Measurements from ENCODE around the gene HCFC1R1.
"Not testable (repeated sequence)": the region's sequence is repeated elsewhere in the genome, so short reads cannot be mapped to it uniquely, and the experiment has no call there.

Gene HCFC1R1, protein sequence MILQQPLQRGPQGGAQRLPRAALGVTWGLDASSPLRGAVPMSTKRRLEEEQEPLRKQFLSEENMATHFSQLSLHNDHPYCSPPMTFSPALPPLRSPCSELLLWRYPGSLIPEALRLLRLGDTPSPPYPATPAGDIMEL

DNA sequence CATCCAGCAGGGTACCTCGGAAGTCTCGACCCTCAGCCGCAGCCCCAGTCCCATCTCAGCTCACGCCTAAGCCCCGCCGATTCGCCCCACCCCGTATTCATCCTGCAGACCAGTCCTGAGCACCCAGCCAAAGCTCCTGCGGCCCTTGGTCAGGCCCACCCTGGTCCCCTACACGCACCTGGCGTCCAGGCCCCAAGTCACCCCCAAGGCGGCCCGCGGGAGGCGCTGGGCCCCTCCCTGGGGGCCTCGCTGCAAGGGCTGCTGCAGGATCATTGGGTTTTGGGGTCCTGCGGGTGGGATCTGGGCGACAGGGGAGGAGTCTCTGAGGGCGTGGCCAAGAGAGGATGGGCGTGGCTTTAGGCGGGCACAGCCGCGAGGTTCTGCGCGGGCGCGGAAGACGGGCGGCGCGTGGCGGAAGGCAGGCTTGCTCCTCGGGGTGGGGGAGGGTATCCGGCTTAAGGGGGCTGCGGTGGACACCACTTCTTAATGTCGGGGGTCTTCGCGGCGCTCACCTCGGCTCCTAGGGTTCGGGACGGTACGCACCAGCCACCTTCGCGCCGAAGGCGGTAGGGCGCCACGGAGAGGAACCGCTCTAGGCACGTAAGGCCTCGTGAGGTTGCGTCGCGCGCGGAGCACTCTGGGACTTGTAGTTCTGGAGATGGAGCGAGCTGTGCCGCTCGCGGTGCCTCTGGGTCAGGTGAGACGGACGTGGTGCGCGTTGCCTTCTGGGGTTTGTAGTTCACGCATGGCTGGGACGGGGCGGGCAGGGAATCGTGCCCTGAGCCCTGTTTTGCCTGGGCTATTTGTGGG, at the start of gene HCFC1R1, which contains the start of gene THOC6:
Gene HCFC1R1, minus strand, starts transcription at position 274 of the 810 bp plus-strand sequence. Its CDS starts 1 bp downstream, at position 273.
Gene THOC6, plus strand, starts transcription at position 367 of the 810 bp plus-strand sequence. Its CDS starts 292 bp downstream, at position 659.
- DNase-seq (ENCODE audit: low read depth in 2 of 2, low spot score in 1 of 2): peak; percentile 89 to 90

DNA sequence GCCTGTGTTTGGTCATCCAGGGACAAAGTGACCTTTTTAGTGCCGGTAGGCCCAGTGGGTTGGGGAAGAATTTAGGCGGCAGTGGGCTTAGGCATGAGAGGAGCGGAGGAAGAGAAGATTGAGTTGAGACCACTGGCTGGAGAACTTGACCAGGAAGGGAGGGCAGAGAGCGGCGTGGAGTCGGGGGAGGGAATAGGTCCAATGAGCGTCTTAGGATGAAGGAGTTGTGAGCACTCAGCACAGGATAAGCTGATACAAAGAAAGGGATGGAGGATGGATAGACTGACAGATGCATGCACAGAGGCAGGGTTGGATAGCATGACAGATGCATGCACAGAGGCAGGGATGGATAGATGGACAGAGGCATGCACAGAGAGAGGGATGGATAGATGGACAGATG, 49.7 kb upstream of the HCFC1R1 start:
- DNase-seq (ENCODE audit: low read depth in 2 of 2, low spot score in 1 of 2): no peak

DNA sequence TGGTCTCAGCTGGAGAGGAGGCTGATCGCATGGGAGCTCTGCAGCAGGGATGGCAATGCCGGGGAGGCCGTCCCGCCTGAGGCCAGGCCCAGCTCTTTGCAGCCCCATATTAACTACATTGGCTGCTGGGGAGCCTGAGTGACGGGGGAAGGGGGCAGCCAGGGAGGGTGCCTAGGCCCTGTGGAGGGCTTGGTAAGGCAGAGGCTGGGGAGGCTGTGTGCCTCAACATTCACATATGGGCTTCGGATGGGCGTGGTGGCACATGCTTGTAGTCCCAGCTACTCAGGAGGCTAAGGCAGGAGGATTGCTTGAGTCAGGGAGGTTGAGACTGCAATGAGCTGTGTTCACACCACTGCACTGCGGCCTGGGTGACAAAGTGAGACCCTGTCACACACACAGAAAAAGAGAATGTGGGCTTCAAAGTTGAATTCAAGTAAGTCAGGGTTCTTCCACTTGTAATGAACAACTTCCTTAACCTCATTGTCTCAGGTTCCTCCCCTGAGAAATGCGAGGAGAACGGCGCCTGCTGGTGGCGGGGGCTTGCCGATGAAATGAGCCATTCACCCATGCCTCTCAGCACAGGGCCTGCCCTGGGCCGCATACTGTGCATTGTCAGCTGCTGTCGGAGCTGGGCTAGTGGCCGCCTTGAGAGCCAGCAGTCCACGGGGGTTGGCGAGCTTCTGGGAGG, 49.0 kb upstream of the HCFC1R1 start:
- not testable (repeated sequence) for DNase-seq (ENCODE audit: low read depth in 2 of 2, low spot score in 1 of 2)

DNA sequence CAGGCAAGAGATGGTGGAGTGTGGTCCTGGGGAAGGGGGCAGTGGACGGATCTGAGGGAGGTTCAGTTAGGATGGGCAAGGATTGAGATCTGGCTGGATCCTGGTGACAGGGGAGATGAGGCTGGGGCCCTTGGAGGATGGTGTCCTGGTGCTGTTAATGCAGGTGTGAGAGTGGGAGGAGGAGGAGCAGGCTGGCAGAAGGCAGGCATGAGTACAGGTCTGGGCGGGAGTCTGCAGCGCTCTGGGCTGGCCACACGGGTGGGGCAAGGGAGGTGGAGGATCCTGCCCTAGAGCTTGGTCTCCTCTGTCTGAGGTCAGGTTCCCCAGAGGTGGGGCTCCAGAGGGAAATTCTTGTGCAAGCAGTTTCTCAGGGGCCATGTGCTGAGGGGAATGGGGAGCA, 48.4 kb upstream of the HCFC1R1 start:
- not testable (repeated sequence) for DNase-seq (ENCODE audit: low read depth in 2 of 2, low spot score in 1 of 2)

DNA sequence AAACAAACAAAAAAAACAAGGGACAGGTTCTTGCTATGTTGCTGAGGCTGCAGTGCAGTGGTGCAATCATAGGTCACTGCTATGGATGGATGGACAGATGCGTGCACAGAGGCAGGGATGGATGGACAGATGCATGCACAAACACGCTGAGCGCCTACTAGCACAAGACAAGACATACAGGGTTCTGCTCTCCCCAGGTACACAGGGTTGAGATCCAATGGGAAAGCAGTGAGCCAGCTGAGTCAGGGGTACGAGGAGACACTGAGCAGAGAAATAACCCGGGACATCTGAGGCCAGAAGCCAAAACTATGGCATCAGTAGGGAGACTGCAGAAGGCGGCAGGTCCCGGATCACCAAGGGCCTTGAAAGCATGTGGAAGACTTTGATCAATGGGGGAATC, 47.9 kb upstream of the HCFC1R1 start:
- no peak for DNase-seq (ENCODE audit: low read depth in 2 of 2, low spot score in 1 of 2)

DNA sequence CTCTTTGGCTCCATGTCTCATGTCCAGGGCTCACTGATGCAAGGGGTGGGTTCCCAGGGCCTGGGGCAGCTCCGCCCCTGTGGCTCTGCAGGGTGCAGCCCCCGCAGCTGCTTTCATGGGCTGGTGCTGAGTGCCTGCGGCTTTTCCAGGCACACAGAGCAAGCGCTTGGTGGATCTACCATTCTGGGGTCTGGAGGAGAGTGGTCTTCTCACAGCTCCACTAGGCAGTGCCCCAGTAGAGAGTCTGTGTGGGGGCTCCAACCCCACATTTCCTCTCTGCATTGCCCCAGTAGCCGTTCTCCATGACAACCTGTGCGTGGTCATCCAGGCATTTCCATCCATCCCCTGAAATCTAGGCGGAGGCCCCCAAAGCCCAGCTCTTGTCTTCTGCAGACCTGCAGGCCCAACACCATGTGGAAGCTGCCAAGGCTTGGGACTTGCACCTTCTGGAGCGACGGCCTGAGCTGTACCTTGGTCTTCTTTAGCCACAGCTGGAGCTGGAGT, 46.9 kb upstream of the HCFC1R1 start:
- no peak for DNase-seq (ENCODE audit: low read depth in 2 of 2, low spot score in 1 of 2)

DNA sequence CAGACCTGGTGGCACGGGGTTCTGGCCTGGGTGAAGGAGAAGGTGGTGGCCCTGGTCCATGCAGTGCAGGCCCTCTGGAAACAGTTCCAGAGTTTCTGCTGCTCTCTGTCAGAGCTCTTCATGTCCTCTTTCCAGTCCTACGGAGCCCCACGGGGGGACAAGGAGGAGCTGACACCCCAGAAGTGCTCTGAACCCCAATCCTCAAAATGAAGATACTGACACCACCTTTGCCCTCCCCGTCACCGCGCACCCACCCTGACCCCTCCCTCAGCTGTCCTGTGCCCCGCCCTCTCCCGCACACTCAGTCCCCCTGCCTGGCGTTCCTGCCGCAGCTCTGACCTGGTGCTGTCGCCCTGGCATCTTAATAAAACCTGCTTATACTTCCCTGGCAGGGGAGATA, 45.4 kb upstream of the HCFC1R1 start:
- not testable (repeated sequence) for DNase-seq (ENCODE audit: low read depth in 2 of 2, low spot score in 1 of 2)

DNA sequence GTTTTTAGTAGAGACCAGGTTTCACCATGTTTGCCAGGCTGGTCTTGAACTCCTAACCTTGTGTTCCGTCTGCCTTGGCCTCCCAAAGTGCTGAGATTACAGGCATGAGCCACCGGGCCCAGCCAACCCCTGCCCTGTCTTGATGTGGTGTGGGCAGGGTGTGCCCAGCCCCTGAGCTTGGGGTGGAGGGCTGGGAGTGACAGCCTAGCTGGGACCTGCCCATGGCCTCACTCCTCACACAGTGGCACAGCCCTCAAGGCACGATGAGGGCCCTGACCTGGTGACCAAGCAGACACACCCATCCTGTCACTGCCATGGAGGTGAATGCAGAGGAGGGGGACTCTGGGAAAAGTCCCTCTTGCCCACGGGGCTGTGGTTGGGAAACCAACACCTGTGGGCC, 44.7 kb upstream of the HCFC1R1 start:
- DNase-seq (ENCODE audit: low read depth in 2 of 2, low spot score in 1 of 2): no peak

DNA sequence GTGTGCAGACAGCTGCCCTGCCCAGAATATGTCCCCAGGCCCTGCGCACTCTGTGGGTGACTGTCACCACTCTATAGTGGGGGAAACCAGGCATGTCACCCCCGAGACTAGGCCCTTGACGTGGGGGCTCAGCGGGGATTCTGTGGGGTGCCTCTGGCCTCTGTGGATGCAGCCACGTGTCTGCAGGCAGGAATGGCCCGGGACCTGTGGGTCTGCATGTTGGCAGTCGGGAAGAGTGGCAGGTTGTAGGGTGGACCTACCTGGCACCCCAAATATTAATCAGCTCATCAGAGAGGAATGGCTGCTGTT, 42.7 kb upstream of the HCFC1R1 start:
- DNase-seq (ENCODE audit: low read depth in 2 of 2, low spot score in 1 of 2): no peak

DNA sequence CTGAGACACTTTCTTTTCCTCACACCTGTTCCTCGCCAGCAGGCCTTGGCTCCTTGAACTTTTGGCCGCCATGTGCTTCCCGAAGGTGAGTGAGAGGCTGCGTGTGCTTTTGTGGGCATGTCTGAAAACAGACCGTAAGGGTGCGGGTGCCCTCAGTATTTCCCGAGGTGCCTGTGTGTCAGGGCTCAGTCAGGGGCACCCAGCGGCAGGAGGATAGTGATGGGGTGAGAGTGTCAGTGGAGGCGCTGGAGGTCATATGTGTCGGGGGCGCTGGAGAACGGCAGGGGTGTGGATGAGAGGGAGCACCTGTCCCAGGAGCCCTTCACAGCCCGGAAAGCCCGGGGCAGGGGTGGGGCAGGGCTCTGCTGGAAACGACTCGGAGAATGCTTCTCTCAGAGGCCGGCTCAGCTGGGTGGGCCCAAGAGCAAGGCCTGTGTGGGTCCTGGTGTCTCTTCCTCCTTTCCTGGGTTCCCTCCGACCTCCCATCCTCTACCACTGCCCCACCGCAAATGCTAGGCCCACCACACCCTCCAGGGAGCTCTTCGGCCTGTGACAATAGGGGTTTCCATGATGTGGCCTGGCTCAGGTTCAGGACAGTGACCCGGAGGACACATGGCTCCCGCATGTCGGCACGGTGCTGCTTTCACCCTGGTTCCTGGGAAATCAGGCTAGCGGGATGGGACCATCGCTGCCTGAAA, 42.1 kb upstream of the HCFC1R1 start:
- DNase-seq (ENCODE audit: low read depth in 2 of 2, low spot score in 1 of 2): no peak

DNA sequence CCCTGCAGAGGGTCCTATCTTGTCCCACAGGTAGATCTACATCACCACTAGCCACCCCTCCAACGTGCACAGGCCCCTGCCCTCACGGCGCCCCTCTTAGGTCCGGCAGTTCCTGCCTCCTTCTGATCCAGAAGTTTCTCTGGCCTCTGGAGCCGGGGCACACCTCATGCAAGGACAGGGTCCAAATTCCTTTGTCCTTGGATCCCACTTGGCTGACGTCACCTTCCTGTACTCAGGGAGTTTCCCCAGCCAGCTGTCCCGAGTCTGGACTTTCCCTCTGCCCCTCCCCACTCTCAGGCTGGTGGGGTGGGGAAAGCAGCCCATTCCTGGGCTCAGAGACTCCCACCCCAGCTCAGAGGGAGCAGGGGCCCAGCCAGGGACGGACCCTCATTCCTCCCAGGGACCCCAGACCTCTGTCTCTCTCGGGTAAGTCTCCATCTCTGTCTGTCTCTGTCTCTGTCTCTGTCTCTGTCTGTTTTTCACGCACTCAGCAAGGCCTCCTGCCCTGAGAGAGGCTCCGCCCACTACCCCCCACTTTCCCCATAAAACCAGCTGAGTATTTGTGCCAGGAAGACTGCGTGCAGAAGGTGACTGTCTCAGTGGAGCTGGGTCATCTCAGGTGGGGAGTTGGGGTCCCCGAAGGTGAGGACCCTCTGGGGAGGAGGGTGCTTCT, 41.5 kb upstream of the HCFC1R1 start, which contains the start of gene IL32:
Gene IL32, plus strand, starts transcription at position 572 of the 673 bp plus-strand sequence. CDS start 172 bp downstream, outside the sequence.
- DNase-seq (ENCODE audit: low read depth in 2 of 2, low spot score in 1 of 2): no peak

DNA sequence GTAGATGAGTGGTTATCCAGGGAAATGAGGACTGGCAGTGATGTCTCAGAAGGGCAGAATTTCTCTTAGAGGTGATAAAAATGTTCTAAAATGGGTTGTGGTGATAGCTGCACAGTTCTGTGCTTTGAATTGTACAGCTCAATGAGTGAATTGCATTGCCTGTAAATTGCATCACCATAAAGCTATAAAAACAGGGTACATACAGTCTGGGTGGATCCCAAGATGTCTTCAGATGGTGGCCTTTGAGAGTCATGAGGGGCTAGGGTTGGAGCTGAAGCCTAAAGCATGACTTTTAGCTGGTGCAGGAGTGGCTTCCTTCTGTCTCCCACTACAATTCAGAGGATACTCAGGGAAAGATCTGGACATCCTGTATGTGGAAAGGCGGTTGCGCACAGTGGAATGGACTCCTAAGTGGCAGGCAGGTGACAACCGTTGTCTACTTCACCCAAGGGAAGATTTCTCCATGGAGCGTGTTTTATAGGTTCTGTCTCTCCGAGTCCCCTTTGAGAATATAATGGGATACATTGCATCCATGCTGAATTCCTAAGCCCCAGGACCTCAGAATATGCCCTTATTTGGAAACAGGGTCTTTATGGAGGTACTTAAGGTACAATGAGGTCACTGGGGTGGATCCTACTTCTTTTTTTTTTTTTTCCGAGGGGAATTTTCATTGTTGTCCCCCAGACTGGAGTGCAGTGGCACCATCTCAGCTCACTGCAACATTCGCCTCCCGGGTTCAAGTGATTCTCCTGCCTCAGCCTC, 40.1 kb upstream of the HCFC1R1 start:
- no peak for DNase-seq (ENCODE audit: low read depth in 2 of 2, low spot score in 1 of 2)

DNA sequence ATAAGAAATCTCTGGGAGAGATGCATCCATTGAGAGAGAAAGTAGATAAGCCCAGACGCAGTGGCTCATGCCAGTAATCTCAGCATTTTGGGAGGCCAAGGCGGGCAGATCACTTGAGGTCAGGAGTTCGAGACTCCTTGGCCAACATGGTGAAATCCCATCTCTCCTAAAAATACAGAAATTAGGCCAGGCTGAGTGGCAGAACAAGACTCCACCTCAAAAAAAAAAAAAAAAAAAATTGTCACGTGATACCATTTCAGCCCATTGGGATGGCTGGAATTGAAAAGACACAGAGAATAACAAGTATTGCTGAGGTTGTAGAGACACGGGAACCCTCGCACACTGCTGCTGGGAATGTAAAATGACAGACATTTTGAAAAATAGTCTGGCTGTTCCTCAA, 38.8 kb upstream of the HCFC1R1 start:
- no peak for DNase-seq (ENCODE audit: low read depth in 2 of 2, low spot score in 1 of 2)

DNA sequence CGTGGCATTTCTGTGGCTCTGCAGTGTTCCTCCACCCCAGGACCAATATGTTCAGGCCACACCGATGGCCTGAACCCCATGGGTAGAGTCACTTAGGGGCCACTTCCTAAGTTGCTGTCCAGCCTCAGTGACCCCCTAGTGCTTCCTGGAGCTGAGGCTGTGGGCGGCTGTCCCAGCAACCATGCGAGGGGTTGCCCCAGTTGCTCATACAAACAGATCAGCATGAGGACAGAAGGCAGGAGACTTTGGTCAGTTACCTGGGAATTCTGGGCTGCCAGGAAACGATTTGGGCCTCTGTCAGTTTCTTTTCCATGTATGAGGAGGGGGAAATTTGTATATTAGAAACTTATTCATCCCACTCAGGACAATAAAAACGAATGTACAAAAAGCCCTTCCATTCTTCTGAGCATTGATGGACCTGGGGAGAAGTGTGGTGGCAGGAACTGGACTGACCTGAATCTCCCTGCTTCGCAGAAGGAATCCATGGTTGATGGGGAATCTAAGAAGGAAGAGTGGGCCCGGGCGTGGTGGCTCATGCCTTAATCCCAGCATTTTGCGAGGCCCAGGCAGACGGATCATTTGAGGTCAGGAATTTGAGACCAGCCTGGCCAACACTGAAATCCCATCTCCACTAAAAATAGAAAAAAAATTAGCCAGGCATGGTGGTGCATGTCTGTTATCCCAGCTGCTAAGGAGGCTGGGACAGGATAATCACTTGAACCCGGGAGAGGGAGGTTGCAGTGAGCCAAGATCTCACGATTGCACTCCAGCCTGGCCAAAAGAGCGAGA, 36.8 kb upstream of the HCFC1R1 start:
- DNase-seq (ENCODE audit: low read depth in 2 of 2, low spot score in 1 of 2): no peak

DNA sequence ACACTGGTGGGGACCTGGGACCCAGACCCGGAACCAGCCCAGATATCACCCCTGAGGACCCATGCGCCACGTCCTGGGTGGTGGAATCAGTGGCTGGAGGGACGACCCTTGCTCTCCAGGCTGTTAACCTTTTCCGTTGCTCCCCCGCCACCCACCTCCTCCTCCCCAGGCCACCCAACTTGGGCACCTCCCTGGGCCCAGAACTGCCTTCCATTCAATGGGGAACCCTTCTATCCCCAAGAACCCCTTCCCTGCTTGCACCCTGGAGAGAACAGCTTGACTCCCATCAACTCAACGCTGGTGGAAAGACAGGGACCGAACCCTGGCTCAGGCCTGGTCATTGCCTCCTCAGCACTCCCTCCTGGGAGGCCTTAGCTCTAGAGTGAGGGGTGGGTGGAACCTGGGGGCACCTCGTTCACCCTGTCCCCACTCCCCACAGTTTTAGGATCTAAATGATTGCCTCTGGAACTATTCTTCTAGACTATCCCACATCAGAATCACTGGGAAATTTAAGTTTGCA, 36.0 kb upstream of the HCFC1R1 start:
- no peak for DNase-seq (ENCODE audit: low read depth in 2 of 2, low spot score in 1 of 2)

DNA sequence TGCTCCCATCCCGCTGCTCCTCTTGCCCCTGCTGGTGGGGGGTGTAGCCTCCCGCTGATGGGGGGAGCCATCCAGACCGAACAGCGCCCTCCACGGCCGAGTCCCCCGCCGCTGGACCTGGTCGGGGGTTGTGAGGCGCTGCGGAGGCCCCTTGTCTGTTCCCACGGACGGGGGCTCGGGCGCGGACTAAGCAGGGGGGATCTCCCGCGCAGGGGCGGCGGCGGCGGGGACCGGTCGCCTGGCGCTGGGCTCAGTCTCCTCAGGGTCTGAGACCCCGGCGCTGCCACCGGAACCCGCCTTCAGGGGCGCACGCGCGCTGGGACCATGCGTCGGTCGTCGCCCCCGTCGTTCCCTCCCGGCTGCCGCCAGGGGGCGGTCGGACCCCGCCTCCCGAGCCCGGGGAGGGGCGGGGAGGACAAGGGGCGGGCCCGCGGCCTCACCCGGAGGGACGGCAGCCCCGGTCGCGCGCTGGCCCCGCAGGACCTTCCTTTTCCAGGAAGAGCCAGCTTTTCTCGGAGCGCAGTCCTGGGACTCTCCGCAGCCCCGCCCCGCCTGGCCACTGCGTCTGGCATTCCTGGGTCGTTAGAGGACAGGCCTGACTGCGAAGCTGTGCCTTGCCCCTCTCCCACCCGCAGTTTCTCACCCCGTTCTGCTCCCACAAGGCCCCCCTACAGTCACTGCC, 35.4 kb upstream of the HCFC1R1 start:
- peak; percentile 61 to 69 for DNase-seq (ENCODE audit: low read depth in 2 of 2, low spot score in 1 of 2)

DNA sequence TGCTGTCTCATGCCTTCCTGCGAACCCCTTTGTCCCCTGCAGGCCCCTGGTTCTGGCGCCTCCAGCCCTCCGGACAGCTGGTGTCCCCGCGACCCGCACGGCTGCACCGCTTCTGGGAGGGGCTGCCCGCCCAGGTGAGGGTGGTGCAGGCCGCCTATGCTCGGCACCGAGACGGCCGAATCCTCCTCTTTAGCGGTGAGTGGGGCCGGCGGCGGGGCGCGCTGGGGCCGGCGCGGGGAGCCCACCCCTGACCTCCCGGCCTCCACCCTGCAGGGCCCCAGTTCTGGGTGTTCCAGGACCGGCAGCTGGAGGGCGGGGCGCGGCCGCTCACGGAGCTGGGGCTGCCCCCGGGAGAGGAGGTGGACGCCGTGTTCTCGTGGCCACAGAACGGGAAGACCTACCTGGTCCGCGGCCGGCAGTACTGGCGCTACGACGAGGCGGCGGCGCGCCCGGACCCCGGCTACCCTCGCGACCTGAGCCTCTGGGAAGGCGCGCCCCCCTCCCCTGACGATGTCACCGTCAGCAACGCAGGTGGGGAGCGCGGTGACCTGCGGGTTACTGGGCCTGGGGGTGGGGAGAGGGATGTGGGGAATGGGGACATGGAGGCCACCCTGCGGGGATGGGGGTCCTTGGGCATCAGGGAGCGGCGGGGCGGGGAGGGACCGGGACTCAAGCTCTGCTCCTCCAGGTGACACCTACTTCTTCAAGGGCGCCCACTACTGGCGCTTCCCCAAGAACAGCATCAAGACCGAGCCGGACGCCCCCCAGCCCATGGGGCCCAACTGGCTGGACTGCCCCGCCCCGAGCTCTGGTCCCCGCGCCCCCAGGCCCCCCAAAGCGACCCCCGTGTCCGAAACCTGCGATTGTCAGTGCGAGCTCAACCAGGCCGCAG, 34.6 kb upstream of the HCFC1R1 start:
- DNase-seq (ENCODE audit: low read depth in 2 of 2, low spot score in 1 of 2): no peak
